Calu3 (cell line): ENCODE data around the gene STAG2. TPM values are rescaled to one million over a fixed set of nuclear protein-coding genes. Genes with fewer than 3 reads are reported as not detected.
"Not testable (repeated sequence)": the region's sequence is repeated elsewhere in the genome, so short reads cannot be mapped to it uniquely, and the experiment has no call there.

Source experiments
- BruUV-seq: library from RNA; stranded (reverse); fragments of 400-500 nt; replicated peaks from 2 replicates; lab custom pipeline; 2021; lab: Mats Ljungman, UMichigan
- CTCF ChIA-PET: fragments of 300-600 bp; sonication (Branson Sonifier 250); formaldehyde crosslinking; loops from one replicate; lab custom pipeline; 2022; ENCODE audit warnings: antibody characterized with exemption; lab: Charles Lee
- DNase-seq: peaks from one replicate; pipeline ENCODE4 v3.0.0; 2022
- H3K27ac Mint-ChIP-seq: one replicate; pipeline ENCODE4 v1.8.0; 2022; ENCODE audit warnings: mixed read lengths; ENCODE audit not compliant: unreplicated experiment
- H3K27me3 Mint-ChIP-seq: one replicate; pipeline ENCODE4 v1.8.0; 2022; ENCODE audit warnings: mixed read lengths; ENCODE audit not compliant: unreplicated experiment
- H3K36me3 Mint-ChIP-seq: one replicate; pipeline ENCODE4 v1.8.0; 2022; ENCODE audit warnings: mild to moderate bottlenecking, moderate library complexity, mixed read lengths; ENCODE audit not compliant: insufficient read depth, unreplicated experiment
- H3K4me1 Mint-ChIP-seq: one replicate; pipeline ENCODE4 v1.8.0; 2022; ENCODE audit warnings: mild to moderate bottlenecking, low read depth, mixed read lengths; ENCODE audit not compliant: unreplicated experiment
- H3K4me3 Mint-ChIP-seq: one replicate; pipeline ENCODE4 v1.8.0; 2022; ENCODE audit warnings: mild to moderate bottlenecking, low read depth, moderate library complexity, mixed read lengths; ENCODE audit not compliant: unreplicated experiment
- H3K9me3 Mint-ChIP-seq: one replicate; pipeline ENCODE4 v1.8.0; 2022; ENCODE audit warnings: low read depth, mixed read lengths; ENCODE audit not compliant: unreplicated experiment
- intact Hi-C: fragments of 100-400 bp; cut with micrococcal nuclease; formaldehyde crosslinking; loops from one replicate; pipeline ENCODE4 v1.10.0; 2022; ENCODE audit not compliant: unreplicated experiment
- total RNA-seq: library from RNA; stranded (reverse); gene quantifications from 2 replicates; pipeline ENCODE4 v1.2.3, GENCODE V29; 2022
- TF ChIP-seq, protein P1 (sequence below): fragments of 200-600 bp; IDR thresholded peaks from one replicate; pipeline ENCODE4 v1.8.0; 2022; ENCODE audit warnings: antibody characterized with exemption; ENCODE audit not compliant: unreplicated experiment

Gene STAG2
- total RNA-seq, 1 experiment from 2014 or later: 79.6 TPM

- no peak overlapping the region for H3K27ac Mint-ChIP-seq
- CTCF ChIA-PET: no interaction called here
- DNase-seq: no peak
- intact Hi-C loops: no loop called here
- no peaks in the 10 kb centered on the region for H3K9me3 Mint-ChIP-seq
- TF ChIP-seq, protein P1, sequence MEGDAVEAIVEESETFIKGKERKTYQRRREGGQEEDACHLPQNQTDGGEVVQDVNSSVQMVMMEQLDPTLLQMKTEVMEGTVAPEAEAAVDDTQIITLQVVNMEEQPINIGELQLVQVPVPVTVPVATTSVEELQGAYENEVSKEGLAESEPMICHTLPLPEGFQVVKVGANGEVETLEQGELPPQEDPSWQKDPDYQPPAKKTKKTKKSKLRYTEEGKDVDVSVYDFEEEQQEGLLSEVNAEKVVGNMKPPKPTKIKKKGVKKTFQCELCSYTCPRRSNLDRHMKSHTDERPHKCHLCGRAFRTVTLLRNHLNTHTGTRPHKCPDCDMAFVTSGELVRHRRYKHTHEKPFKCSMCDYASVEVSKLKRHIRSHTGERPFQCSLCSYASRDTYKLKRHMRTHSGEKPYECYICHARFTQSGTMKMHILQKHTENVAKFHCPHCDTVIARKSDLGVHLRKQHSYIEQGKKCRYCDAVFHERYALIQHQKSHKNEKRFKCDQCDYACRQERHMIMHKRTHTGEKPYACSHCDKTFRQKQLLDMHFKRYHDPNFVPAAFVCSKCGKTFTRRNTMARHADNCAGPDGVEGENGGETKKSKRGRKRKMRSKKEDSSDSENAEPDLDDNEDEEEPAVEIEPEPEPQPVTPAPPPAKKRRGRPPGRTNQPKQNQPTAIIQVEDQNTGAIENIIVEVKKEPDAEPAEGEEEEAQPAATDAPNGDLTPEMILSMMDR: no peak
- H3K36me3 Mint-ChIP-seq: no peaks in the 10 kb centered on the region
- H3K27me3 Mint-ChIP-seq: no peaks in the 10 kb centered on the region
- H3K4me3 Mint-ChIP-seq: no peak overlapping the region
- no TSS peak for BruUV-seq
- H3K4me1 Mint-ChIP-seq: no peaks in the 10 kb centered on the region
These were observed 166.0 kb downstream of the STAG2 start for GRCh38 chrX:124127496-124127895.

DNA sequence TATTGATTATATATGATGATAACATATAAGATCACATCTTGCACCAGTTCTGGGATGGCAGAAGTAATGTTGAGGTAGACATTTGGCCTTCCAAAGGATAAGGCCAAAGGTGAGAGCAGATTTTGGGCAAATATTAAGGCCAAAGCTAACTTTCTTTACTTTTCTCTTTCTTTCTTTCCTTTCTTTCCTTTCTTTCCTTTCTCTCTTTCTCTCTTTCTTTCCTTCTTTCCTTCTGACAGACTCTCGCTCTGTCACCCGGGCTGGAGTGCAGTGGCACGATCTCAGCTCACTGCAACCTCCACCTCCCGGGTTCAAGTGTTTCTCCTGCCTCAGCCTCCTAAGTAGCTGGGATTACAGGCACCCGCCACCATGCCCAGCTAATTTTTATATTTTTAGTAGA is 170.9 kb downstream of the STAG2 start:
- CTCF ChIA-PET: not testable (repeated sequence)

DNA sequence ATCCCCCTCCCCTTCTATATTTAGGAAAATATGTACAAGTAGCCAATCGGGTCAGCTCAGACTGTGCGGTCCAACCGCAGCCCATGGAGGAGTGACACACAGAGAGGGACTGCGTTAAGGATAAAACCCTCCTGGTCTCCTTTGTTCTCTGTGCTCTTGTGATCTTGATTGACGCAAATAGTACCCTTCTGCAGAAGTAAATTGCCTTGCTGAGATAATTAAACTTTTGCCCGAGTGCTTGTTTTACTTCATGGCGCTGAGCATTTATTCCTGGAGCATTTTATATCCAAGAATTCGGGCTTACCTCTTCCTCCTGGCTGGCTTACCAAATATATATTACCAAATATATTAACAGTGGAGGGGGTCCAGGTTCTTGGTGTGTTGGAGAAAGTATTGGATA is 184.2 kb downstream of the STAG2 start:
- Mint-ChIP-seq H3K36me3 (no peaks in the 10 kb centered on the region), H3K4me3 (no peak overlapping the region), H3K27ac (no peak overlapping the region), H3K9me3 (peaks cover 2% of the 10 kb centered on the region), H3K4me1 (no peaks in the 10 kb centered on the region), H3K27me3 (no peaks in the 10 kb centered on the region)
- intact Hi-C loops: no loop called here
- DNase-seq: no peak
- TF ChIP-seq, protein P1: no peak
- no TSS peak for BruUV-seq
- CTCF ChIA-PET: no interaction called here

More for the DNA sequence above, 170.9 kb downstream of the STAG2 start:
- DNase-seq, H3K4me1 Mint-ChIP-seq, BruUV-seq, H3K27me3 Mint-ChIP-seq, H3K27ac Mint-ChIP-seq, H3K36me3 Mint-ChIP-seq, H3K9me3 Mint-ChIP-seq, intact Hi-C loops, H3K4me3 Mint-ChIP-seq: not testable (repeated sequence)

- no TSS peak for BruUV-seq
- TF ChIP-seq, protein P1: no peak
- no peak overlapping the region for H3K4me3 Mint-ChIP-seq
- no peak for DNase-seq
- CTCF ChIA-PET: no interaction called here
- no peaks in the 10 kb centered on the region for H3K27me3 Mint-ChIP-seq
- intact Hi-C loops: no loop called here
- H3K9me3 Mint-ChIP-seq: no peaks in the 10 kb centered on the region
- H3K27ac Mint-ChIP-seq: no peak overlapping the region
- H3K4me1 Mint-ChIP-seq: no peaks in the 10 kb centered on the region
- H3K36me3 Mint-ChIP-seq: no peaks in the 10 kb centered on the region
These were observed 189.7 kb downstream of the STAG2 start for GRCh38 chrX:124151195-124151594.

Other genes with a start within 250 kb of the STAG2 start
- 107 and 112 TPM in 2 replicates for gene THOC2, start 228.7 kb upstream of the STAG2 start, total RNA-seq
- gene XIAP, start 101.7 kb upstream of the STAG2 start, total RNA-seq: 62.8 and 75.0 TPM in 2 replicates